ENCODE results near the gene RPL36.

The RPL36 gene

DNA sequence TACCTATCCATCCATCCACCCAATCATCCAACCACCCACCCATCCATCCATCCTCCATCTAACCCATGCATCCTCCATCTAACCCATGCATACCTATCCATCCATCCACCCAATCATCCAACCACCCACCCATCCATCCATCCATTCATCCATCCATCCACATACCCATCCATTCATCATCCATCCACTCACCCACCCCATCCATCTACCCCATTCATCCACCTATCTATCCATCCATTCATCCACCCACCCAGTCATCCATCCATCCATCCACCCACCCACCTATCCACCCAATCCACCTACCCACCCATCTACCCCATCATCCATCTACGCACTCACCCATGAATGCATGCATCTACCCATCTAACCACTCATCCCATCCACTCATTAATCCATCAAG, 16.3 kb upstream of the RPL36 start:
- DNase-seq (ENCODE audit: low read depth in 2 of 2, low spot score in 1 of 2) = no peak

DNA sequence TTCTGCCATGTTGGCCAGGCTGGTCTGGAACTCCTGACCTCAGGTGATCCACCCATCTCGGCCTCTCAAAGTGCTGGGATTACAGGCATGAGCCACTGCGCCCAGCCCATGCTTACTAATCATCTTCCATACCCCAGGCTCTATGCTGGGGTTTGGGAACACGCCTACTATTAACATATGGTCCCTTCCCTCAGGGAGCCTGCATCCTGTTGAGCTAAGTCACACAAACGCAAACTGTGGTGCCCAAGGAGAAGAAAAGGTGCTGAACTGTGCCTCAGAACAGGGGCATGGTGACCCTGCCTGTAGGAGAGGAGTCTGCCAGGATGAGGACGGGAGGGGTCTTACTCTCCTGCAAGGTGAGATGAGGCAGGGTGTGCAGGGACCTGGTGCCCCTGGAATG, 15.4 kb upstream of the RPL36 start:
- no peak for DNase-seq (ENCODE audit: low read depth in 2 of 2, low spot score in 1 of 2)

- DNase-seq (ENCODE audit: low read depth in 2 of 2, low spot score in 1 of 2) = no peak
Observed at GRCh38 chr19:5676105-5676771, 13.9 kb upstream of the RPL36 start.

GRCh38 chr19:5676772-5677105, 13.4 kb upstream of the RPL36 start:
- no peak for DNase-seq (ENCODE audit: low read depth in 2 of 2, low spot score in 1 of 2)

- no peak for DNase-seq (ENCODE audit: low read depth in 2 of 2, low spot score in 1 of 2)
Observed at GRCh38 chr19:5677136-5677535, 13.0 kb upstream of the RPL36 start.

- no peak for DNase-seq (ENCODE audit: low read depth in 2 of 2, low spot score in 1 of 2)
Observed at GRCh38 chr19:5677580-5677979, 12.5 kb upstream of the RPL36 start.

GRCh38 chr19:5678071-5678718, 11.9 kb upstream of the RPL36 start:
- no peak for DNase-seq (ENCODE audit: low read depth in 2 of 2, low spot score in 1 of 2)

DNA sequence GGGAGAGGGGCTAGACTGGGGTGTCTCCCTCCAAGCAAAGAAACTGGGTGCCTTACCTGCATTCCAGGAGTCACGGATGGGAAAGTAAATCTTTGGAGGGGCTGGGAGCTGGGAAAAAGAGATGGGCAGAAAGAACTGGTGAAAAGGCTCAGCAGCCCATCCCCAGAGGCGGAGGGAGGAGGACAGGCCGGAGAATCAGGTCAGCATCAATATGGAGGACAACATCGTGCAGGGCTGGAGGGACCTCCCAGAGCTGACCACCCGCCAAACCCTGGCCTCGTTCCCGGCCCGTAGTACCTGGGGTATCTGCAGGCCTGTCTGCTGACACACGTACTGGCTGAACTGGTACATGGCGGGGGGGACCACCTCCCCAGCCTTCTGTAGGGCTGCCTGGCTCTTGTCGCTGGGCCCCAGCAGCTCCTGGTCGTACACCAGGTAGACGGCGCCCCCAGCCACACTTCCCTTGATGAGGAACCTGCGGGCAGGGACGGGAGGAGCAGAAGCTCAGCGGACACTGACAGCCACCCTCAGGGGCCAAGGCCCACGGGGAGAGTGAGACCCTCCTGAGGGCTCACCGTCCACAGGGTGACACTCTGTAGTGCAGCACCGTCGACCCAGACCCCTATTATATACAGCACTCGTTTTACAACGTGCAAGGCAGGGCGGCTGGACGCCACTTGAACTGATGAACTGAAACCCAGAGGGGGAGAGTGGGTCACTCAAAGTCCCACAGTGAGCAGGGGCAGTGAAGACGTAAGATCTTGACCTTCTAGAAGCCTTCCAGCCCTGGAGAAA, 10.6 kb upstream of the RPL36 start:
- no peak for DNase-seq (ENCODE audit: low read depth in 2 of 2, low spot score in 1 of 2)

GRCh38 chr19:5680084-5680436, 10.0 kb upstream of the RPL36 start:
- DNase-seq (ENCODE audit: low read depth in 2 of 2, low spot score in 1 of 2) = no peak

GRCh38 chr19:5680437-5681368, 9.4 kb upstream of the RPL36 start, which contains the start of the genes HSD11B1L and MICOS13:
HSD11B1L (plus strand) TSS chr19:5681027; CDS start chr19:5684833, 3,806 bp downstream.
MICOS13 (minus strand) TSS chr19:5680516; CDS start chr19:5680486, 30 bp downstream.
- peak; percentile 95 to 96 for DNase-seq (ENCODE audit: low read depth in 2 of 2, low spot score in 1 of 2)

GRCh38 chr19:5681391-5682106, 8.5 kb upstream of the RPL36 start:
- no peak for DNase-seq (ENCODE audit: low read depth in 2 of 2, low spot score in 1 of 2)

GRCh38 chr19:5682107-5682482, 8.0 kb upstream of the RPL36 start:
- DNase-seq (ENCODE audit: low read depth in 2 of 2, low spot score in 1 of 2) = no peak

- no peak for DNase-seq (ENCODE audit: low read depth in 2 of 2, low spot score in 1 of 2)
Observed at GRCh38 chr19:5683177-5683886, 6.8 kb upstream of the RPL36 start.

DNA sequence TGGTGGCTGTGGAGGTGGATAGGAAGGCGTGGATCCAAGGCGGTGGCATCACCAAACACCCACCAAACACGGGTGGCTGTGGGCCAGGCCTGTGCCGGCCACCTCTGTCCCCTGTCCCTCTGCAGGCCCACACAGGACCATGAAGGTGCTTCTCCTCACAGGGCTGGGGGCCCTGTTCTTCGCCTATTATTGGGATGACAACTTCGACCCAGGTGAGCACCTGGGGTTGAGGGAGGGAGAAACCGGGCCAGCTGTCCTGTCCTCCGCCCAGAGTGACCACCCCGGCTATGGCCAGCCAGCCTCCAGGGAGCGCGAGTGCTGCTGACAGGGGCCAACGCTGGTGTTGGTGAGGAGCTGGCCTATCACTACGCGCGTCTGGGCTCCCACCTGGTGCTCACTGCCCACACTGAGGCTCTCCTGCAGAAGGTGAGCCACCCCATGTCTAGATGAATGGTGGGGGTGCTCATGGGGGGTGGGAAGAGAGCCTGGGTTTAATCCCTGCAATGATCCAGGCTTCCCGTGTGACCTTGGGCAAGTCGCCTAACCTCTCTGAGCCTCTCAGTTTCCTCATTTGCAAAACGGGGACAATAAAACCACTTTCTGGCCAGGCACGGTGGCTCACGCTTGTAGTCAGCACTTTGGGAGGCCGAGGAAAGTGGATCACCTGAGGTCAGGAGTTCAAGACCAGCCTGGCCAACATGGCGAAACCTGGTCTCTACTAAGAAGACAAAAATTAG, 5.2 kb upstream of the RPL36 start:
- DNase-seq (ENCODE audit: low read depth in 2 of 2, low spot score in 1 of 2) = no peak

- DNase-seq (ENCODE audit: low read depth in 2 of 2, low spot score in 1 of 2) = no peak
Observed at GRCh38 chr19:5686326-5686646, 3.8 kb upstream of the RPL36 start.

- peak; percentile 92 to 93 for DNase-seq (ENCODE audit: low read depth in 2 of 2, low spot score in 1 of 2)
Observed at GRCh38 chr19:5686647-5687359, 3.3 kb upstream of the RPL36 start.

DNA sequence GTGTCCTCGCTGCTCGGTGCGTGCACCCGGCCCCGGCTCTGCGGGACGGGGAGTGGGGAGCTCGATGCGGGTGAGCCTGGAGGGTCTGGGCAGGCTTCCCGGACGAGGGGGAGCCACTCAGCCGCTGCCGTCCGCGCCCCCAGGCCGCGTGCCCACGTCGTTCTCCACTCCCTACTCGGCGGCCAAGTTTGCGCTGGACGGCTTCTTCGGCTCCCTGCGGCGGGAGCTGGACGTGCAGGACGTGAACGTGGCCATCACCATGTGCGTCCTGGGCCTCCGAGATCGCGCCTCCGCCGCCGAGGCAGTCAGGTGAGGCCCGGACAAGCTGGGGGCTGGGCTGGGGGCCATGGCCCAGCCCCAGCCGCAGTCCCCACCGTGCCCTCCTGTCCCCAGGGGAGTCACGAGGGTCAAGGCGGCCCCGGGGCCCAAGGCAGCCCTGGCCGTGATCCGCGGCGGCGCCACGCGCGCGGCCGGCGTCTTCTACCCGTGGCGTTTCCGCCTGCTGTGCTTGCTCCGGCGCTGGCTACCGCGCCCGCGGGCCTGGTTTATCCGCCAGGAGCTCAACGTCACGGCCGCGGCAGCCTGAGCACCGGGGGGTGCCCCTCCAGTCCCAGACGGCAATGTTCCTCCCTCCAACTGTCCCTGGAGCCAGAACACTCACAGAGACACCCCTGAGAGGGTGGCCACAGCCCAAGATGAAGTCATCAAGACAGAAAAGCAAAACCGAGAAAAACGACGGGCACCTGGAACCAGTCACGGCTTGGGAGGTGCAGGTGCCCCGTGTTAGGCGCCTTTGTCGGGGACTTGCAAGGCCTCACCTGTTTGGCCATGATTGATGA, 2.5 kb upstream of the RPL36 start:
- no peak for DNase-seq (ENCODE audit: low read depth in 2 of 2, low spot score in 1 of 2)
